ENCODE data around the gene PLLP.
"Not testable (repeated sequence)": the region's sequence is repeated elsewhere in the genome, so short reads cannot be mapped to it uniquely, and the experiment has no call there.

The PLLP gene

GRCh38 chr16:57282510-57283213 lies 1.8 kb downstream of the PLLP start:
- TF ChIP-seq CTCF (IDR thresholded peaks at IDR 0.05; ENCODE audit: insufficient read depth, low read depth, low read length, missing control alignments): no peak
- no peak for DNase-seq (ENCODE audit: low read depth)
- H3K4me3 ChIP-seq (ENCODE audit: low read length): no peak overlapping the region

GRCh38 chr16:57281791-57282190 lies 2.7 kb downstream of the PLLP start:
- no peak overlapping the region for H3K4me3 ChIP-seq (ENCODE audit: low read length)
- no peak for DNase-seq (ENCODE audit: low read depth)
- no peak for TF ChIP-seq CTCF (IDR thresholded peaks at IDR 0.05; ENCODE audit: insufficient read depth, low read depth, low read length, missing control alignments)

GRCh38 chr16:57279780-57280638 lies 4.5 kb downstream of the PLLP start:
- TF ChIP-seq CTCF (IDR thresholded peaks at IDR 0.05; ENCODE audit: insufficient read depth, low read depth, low read length, missing control alignments): no peak
- no peak overlapping the region for H3K4me3 ChIP-seq (ENCODE audit: low read length)
- DNase-seq (ENCODE audit: low read depth): no peak

- no peak for DNase-seq (ENCODE audit: low read depth)
- no peak overlapping the region for H3K4me3 ChIP-seq (ENCODE audit: low read length)
- no peak for TF ChIP-seq CTCF (IDR thresholded peaks at IDR 0.05; ENCODE audit: insufficient read depth, low read depth, low read length, missing control alignments)
These were observed 6.0 kb downstream of the PLLP start for GRCh38 chr16:57278494-57278893.

GRCh38 chr16:57277586-57277985 lies 6.9 kb downstream of the PLLP start:
- peak; percentile 97 for DNase-seq (ENCODE audit: low read depth)
- no peak overlapping the region for H3K4me3 ChIP-seq (ENCODE audit: low read length)
- no peak for TF ChIP-seq CTCF (IDR thresholded peaks at IDR 0.05; ENCODE audit: insufficient read depth, low read depth, low read length, missing control alignments)

GRCh38 chr16:57276596-57276995 lies 7.9 kb downstream of the PLLP start:
- TF ChIP-seq CTCF (IDR thresholded peaks at IDR 0.05; ENCODE audit: insufficient read depth, low read depth, low read length, missing control alignments): no peak
- H3K4me3 ChIP-seq (ENCODE audit: low read length): no peak overlapping the region
- DNase-seq (ENCODE audit: low read depth): peak; percentile 93

- not testable (repeated sequence) for DNase-seq (ENCODE audit: low read depth); H3K4me3 ChIP-seq (ENCODE audit: low read length)
These were observed 8.5 kb downstream of the PLLP start for GRCh38 chr16:57275946-57276345.
